OCI-LY7 (cell line): ENCODE results near the gene DCAF8.

ENCODE experiments used
- EZH2phosphoT487 ChIP-seq: fragments of 200-600 bp; sonication (generic); IDR thresholded peaks from 2 replicates; pipeline ENCODE4 v1.6.1; 2018; ENCODE audit warnings: low read depth, borderline replicate concordance, mild to moderate bottlenecking, mixed run types, antibody characterized with exemption, low read length, moderate library complexity, mixed read lengths
- TF ChIP-seq, protein P1 (sequence below): fragments of 200-600 bp; sonication (generic); conservative IDR thresholded peaks from 2 replicates; pipeline ENCODE4 v1.5.1; 2014; ENCODE audit warnings: mild to moderate bottlenecking, antibody characterized with exemption, low read length, moderate library complexity, mixed read lengths

DNA sequence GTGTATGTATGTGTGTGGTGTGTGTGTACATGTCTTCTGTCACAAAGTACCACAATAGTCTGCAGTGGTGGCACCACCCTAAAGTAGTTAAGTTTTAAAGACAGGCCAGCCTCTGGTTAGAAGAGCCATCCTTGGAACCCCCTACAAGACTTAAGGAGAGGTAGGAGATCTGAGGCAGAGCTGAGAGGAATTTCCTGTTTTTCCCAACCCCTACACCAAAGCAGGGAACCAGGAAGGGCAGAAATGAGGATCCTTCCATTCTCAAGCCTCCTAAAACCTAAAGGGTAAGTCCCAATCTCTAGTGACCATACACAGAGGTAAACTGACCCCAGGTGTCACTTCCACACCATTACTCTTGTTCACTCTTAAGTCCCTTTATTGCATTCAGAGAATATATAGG lies 46.0 kb downstream of the DCAF8 start:
- TF ChIP-seq, protein P1, sequence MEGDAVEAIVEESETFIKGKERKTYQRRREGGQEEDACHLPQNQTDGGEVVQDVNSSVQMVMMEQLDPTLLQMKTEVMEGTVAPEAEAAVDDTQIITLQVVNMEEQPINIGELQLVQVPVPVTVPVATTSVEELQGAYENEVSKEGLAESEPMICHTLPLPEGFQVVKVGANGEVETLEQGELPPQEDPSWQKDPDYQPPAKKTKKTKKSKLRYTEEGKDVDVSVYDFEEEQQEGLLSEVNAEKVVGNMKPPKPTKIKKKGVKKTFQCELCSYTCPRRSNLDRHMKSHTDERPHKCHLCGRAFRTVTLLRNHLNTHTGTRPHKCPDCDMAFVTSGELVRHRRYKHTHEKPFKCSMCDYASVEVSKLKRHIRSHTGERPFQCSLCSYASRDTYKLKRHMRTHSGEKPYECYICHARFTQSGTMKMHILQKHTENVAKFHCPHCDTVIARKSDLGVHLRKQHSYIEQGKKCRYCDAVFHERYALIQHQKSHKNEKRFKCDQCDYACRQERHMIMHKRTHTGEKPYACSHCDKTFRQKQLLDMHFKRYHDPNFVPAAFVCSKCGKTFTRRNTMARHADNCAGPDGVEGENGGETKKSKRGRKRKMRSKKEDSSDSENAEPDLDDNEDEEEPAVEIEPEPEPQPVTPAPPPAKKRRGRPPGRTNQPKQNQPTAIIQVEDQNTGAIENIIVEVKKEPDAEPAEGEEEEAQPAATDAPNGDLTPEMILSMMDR: no peak
- TF ChIP-seq EZH2phosphoT487: no peak
